Parathyroid adenoma (tissue), 2 donors: ENCODE measurements around the gene DKC1.

Experiments used
- H2AFZ ChIP-seq: fragments of 300-600 bp; sonication (generic); one replicate; pipeline ENCODE4 v1.7.0; 2017; ENCODE audit warnings: antibody characterized with exemption, mild to moderate bottlenecking
- H3K27ac ChIP-seq: fragments of 300-600 bp; sonication (generic); one replicate; pipeline ENCODE4 v1.7.0; 2017
- H3K27me3 ChIP-seq: fragments of 300-600 bp; sonication (generic); one replicate; pipeline ENCODE4 v1.7.0; 2017; ENCODE audit warnings: low read length; ENCODE audit not compliant: control insufficient read depth, insufficient read depth
- H3K36me3 ChIP-seq: fragments of 300-600 bp; sonication (generic); one replicate; pipeline ENCODE4 v1.7.0; 2017; ENCODE audit warnings: low read length; ENCODE audit not compliant: control insufficient read depth, insufficient read depth
- H3K4me1 ChIP-seq: fragments of 300-600 bp; sonication (generic); one replicate; pipeline ENCODE4 v1.7.0; 2017; ENCODE audit warnings: control low read depth
- H3K4me2 ChIP-seq: fragments of 300-600 bp; sonication (generic); one replicate; pipeline ENCODE4 v1.7.0; 2017; ENCODE audit warnings: low read length
- H3K4me3 ChIP-seq: fragments of 300-600 bp; sonication (generic); one replicate; pipeline ENCODE4 v1.7.0; 2017; ENCODE audit warnings: low read depth, low read length
- H3K79me2 ChIP-seq: fragments of 300-600 bp; sonication (generic); one replicate; pipeline ENCODE4 v1.7.0; 2017; ENCODE audit warnings: control low read depth
- H3K9ac ChIP-seq: fragments of 300-600 bp; sonication (generic); one replicate; pipeline ENCODE4 v1.7.0; 2017; ENCODE audit warnings: mild to moderate bottlenecking
- H3K9me3 ChIP-seq: fragments of 300-600 bp; sonication (generic); one replicate; pipeline ENCODE4 v1.7.0; 2017; ENCODE audit warnings: low read length; ENCODE audit not compliant: control insufficient read depth
- CTCF ChIP-seq: fragments of 300-600 bp; sonication (generic); IDR thresholded peaks from one replicate; pipeline ENCODE4 v1.7.0; 2017; ENCODE audit warnings: antibody characterized with exemption, mild to moderate bottlenecking
- donor health status: primary hyperparathyroidism.

Gene DKC1

GRCh38 chrX:154804957-154805695, 42.5 kb downstream of the DKC1 start, which contains the start of gene MPP1:
Gene MPP1 (minus strand): TSS chrX:154805485. CDS start chrX:154805373, 112 bp downstream.
- Histone ChIP-seq H3K4me2 (peak within 1 kb of the TSS; percentile 82), H2AFZ (peak within 1 kb of the TSS; percentile 94), H3K4me1 (no peaks in the 10 kb centered on the region), H3K27me3 (no peaks in the 10 kb centered on the region), H3K79me2 (no peaks in the 10 kb centered on the region), H3K27ac (peak within 1 kb of the TSS; percentile 66), H3K9me3 (no peaks in the 10 kb centered on the region), H3K4me3 (peak within 1 kb of the TSS; percentile 66), H3K9ac (no peak within 1 kb of the TSS), H3K36me3 (no peaks in the 10 kb centered on the region)
- TF ChIP-seq CTCF: no peak

- no peak overlapping the region for H3K9ac ChIP-seq
These were observed 43.0 kb downstream of the DKC1 start for GRCh38 chrX:154805696-154806091.

GRCh38 chrX:154806837-154807501, 44.3 kb downstream of the DKC1 start:
- Histone ChIP-seq H3K27ac (no peak overlapping the region), H3K27me3 (no peaks in the 10 kb centered on the region)
- no peak for TF ChIP-seq CTCF

More at GRCh38 chrX:154805696-154806091, 43.0 kb downstream of the DKC1 start:
- Histone ChIP-seq H3K4me1 (no peaks in the 10 kb centered on the region), H3K9me3 (no peaks in the 10 kb centered on the region), H3K4me3 (peak overlapping the region; percentile 66), H3K4me2 (peak overlapping the region; percentile 69), H2AFZ (peak overlapping the region; percentile 94), H3K36me3 (no peaks in the 10 kb centered on the region), H3K27me3 (no peaks in the 10 kb centered on the region), H3K27ac (peak overlapping the region; percentile 66), H3K79me2 (no peaks in the 10 kb centered on the region)
- TF ChIP-seq CTCF: no peak

GRCh38 chrX:154809939-154810665, 47.4 kb downstream of the DKC1 start:
- no peak overlapping the region for H3K9ac ChIP-seq
- TF ChIP-seq CTCF: no peak
- no peak overlapping the region for H3K4me3 ChIP-seq

More at GRCh38 chrX:154806837-154807501, 44.3 kb downstream of the DKC1 start:
- no peak overlapping the region for H2AFZ ChIP-seq
- H3K79me2 ChIP-seq: no peaks in the 10 kb centered on the region
- no peaks in the 10 kb centered on the region for H3K36me3 ChIP-seq
- H3K4me1 ChIP-seq: no peaks in the 10 kb centered on the region
- H3K4me3 ChIP-seq: no peak overlapping the region
- no peak overlapping the region for H3K4me2 ChIP-seq
- H3K9ac ChIP-seq: no peak overlapping the region
- no peaks in the 10 kb centered on the region for H3K9me3 ChIP-seq

More at GRCh38 chrX:154809939-154810665, 47.4 kb downstream of the DKC1 start:
- Histone ChIP-seq H3K27ac (no peak overlapping the region), H3K79me2 (no peaks in the 10 kb centered on the region), H3K27me3 (no peaks in the 10 kb centered on the region), H3K4me2 (no peak overlapping the region), H3K9me3 (no peaks in the 10 kb centered on the region), H3K4me1 (no peaks in the 10 kb centered on the region), H3K36me3 (no peaks in the 10 kb centered on the region), H2AFZ (no peak overlapping the region)
